GM21786 (cell line): Measurements from ENCODE around the gene THTPA.
"Not testable (repeated sequence)": the region's sequence is repeated elsewhere in the genome, so short reads cannot be mapped to it uniquely, and the experiment has no call there.

Experiments
- ATAC-seq: cut with Tn5 transposase; IDR thresholded peaks from one replicate; pipeline ENCODE4 v1.9.1; 2021; ENCODE audit not compliant: unreplicated experiment

THTPA gene

DNA sequence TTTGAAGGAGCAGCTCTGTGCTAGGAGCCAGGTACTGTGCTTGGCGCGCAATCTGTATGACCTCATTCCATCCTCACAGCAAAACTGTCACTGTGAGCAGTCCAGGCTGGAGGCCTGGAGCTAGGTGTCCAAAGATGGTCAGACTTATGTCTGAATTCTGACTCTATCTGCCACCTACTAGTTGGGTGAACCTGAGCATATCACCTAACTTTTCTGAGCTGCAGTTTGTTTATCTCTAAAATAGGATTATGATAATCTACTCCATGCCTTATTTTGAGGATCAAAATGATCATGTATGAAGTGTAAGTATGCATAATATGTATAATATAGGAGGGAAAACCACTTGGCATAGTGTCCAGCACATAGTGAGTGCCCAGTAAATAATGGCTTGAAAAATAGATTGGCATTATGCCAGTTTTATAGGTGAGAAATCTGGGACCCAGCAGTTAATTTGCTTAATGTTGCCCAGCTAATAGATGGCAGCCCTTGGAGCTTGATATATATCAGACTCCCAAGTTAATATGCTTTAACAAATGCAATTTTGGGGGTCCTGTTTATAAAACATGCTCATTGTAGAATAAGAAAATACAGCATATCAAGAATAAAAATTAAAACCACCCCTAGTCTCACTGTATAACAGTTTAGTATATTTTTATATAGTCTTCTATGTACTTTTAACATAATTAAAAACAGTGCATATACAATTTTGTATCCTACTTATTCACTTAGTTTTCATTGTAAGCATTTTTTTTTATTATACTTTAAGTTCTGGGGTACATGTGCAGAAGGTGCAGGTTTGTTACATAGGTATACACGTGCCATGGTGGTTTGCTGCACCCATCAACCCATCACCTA lies 27.1 kb downstream of the THTPA start:
- no peak for ATAC-seq

DNA sequence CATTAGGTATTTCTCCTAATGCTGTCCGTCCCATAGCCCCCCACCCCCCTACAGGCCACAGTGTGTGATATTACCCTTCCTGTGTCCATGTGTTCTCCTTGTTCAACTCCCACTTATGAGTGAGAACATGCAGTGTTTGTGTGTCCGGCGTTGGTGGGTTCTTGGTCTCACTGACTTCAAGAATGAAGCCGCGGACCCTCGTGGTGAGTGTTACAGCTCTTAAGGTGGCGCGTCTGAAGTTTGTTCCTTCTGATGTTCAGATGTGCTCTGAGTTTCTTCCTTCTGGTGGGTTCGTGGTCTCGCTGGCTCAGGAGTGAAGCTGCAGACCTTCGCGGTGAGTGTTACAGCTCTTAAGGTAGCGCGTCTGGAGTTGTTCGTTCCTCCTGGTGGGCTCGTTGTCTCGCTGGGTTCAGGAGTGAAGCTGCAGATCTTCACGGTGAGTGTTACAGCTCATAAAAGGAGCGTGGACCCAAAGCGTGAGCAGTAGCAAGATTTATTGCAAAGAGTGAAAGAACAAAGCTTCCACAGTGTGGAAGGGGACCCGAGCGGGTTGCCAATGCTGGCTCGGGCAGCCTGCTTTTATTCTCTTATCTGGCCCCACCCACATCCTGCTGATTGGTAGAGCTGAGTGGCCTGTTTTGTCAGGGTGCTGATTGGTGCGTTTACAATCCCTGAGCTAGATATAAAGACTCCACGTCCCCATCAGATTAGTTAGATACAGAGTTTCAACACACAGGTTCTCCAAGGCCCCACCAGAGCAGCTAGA lies 27.9 kb downstream of the THTPA start:
- not testable (repeated sequence) for ATAC-seq

DNA sequence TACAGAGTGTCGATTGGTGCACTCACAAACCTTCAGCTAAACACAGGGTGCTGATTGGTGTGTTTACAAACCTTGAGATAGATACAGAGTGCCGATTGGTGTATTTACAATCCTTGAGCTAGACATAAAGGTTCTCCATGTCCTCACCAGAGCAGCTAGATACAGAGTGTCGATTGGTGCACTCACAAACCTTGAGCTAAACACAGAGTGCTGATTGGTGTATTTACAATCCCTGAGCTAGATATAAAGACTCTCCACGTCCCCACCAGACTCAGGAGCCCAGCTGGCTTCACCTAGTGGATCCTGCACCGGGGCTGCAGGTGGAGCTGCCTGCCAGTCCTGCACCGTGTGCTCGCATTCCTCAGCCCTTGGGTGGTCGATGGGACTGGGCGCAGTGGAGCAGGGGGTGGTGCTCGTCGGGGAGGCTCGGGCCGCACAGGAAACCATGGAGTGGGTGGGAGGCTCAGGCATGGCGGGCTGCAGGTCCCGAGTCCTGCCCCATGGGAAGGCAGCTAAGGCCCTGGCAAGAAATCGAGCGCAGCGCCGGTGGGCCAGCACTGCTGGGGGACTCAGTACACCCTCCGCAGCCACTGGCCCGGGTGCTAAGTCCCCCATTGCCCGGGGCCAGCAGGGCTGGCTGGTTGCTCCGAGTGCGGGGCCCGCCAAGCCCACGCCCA lies 28.6 kb downstream of the THTPA start:
- not testable (repeated sequence) for ATAC-seq

DNA sequence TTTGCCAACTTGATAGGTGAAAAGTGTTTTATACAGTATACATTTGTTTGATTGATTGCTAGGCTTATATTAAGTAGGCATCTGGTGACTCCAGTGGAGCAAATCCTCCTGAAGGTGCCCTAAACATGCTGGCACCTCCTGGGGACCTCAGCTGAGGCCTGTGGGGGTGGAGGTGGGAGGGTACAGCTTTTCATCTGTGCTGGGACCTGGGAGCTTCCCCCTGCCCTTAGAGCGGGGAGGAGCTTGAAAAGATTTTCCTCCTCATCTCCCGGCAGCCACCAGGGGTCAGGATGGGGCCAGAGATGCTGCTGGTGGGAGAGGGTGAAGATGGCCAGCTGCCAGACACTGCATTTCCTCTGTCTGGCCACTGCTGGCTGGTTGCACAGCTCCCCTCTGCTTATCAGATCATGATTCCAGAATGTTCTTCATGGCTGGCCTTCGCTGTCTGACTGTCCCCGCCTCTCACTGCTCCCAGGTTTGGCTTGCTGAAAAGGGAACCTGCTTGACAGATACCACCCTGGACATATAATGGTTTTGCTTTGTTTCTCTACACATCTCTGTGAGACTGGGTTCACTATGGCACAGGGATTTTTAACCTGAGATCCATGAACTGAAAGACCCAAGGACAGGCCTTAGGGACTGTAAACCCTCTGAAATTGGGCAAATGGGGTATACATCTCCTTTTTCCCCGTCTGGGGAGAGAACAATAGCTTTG lies 33.0 kb downstream of the THTPA start:
- ATAC-seq: peak; percentile 99

DNA sequence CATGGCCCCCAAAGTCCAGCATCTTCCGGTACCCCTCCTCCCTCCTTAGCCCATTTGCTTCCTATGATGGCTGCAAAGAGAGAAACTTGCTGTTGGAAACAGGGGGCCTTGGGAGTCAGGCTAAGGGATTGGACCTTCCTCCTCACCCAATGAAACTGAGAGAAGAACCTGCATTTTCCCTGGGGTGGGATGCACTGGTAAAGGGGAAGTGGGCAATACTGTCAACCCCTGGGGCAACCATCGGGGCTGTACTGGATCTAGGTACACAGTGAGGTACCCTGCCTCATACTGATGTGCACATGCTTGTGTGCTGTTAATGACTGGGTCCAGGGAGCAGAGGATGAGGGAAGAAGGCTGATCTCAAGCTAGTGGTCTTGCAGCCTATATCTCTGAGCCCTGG lies 33.5 kb downstream of the THTPA start:
- ATAC-seq: no peak

DNA sequence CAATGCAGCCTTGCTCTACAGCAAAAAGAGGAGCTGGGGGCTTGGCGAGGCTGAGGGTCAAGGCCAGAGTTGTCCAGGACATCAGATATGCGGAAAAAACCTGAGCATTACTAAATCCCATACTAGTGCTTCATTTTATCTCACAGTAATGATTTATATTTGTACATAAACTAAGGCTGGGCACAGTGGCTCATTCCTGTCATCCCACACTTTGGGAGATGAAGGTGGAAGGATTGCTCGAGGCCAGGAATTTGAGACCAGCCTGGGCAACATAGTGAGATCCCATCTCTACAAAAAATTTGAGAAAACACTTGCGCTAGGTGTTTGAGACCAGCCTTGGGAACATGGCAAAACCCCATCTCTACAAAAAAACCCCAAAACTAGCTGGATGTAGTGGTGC lies 34.1 kb downstream of the THTPA start:
- ATAC-seq: no peak

DNA sequence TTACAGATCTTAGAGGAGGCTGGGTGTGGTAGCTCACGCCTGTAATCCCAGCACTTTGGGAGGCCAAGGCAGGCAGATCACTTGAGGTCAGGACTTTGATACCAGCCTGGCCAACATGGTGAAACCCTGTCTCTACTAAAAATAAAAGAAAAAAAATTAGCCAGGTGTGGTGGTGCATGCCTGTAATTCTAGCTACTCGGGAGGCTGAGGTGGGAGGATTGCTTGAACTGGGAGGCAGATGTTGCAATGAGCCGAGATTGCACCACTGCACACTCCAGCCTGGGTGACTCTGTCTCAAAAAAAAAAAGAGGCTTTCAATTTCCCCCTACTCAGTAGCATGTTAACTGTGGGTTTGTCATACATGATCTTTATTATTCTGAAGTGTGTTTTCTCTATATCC lies 38.1 kb downstream of the THTPA start:
- ATAC-seq: not testable (repeated sequence)

DNA sequence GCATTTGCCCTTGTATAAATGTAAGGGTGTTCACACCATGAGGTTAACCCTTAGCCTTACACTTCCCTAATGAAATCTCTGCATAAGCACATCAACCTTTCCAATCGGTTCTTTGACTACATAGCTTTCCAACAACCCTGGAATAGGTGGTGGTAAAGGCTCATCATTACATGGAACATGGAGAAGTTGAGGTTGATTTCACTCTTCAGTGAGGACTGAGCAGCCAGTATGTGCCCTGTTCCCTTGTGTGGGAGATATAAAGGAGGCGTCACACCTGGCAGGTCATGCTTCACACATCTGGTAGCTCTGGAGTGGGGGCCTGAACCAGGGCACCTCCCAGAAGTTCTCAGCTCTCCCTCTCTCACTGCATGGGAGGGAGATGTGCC lies 44.2 kb downstream of the THTPA start:
- no peak for ATAC-seq

DNA sequence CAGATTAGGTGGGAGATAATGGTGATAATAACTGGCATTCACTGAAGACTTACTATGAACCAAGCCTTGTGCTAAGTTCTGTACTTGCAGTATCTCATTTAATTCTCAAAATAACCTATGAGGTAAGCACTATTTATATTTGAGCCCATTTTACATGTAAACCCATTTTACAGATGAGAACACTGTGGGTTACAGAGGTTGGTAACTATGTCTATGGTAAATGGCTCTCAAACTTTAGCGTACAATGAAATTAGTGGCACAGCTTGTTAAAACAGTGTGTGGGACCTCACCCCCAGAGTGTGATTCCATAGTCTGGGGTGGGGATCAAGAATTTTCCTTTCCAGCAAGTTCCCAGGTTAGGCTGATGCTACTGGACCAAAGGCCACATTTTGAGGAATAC lies 44.7 kb downstream of the THTPA start:
- no peak for ATAC-seq

DNA sequence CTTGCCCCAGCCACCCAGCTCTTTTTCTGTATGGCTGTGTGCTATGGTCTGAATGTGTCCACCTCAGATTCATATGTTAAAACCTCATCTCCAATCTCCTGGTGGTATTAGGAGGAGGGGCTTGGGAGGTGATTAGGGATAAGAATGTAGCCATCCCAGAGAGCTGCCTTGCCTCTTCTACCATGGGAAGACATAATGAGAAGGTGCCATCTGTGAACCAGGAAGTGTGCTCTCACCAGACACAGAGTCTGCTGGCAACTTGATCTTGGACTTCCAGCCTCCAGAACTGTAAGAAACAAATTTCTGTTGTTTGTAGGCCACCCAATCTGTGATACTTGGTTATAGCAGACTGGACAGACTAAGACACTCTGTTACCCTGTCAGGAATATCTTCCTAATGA lies 45.4 kb downstream of the THTPA start:
- no peak for ATAC-seq

DNA sequence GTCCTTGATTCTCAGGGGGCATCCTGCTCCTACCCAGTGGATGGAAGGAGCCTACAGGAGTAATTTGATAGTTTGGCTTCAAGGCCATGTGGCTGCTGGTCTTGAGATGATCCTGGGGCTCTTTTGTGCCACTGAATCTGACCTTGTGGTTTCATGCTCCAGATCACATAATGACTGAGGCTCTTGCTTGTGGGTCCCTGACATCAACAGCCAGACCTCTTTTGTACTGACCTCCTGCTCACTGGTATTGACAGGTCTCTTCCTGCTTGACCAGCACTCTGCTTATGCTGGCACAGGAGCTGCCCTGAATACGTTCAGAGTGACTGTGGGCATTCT lies 45.7 kb downstream of the THTPA start:
- ATAC-seq: no peak

DNA sequence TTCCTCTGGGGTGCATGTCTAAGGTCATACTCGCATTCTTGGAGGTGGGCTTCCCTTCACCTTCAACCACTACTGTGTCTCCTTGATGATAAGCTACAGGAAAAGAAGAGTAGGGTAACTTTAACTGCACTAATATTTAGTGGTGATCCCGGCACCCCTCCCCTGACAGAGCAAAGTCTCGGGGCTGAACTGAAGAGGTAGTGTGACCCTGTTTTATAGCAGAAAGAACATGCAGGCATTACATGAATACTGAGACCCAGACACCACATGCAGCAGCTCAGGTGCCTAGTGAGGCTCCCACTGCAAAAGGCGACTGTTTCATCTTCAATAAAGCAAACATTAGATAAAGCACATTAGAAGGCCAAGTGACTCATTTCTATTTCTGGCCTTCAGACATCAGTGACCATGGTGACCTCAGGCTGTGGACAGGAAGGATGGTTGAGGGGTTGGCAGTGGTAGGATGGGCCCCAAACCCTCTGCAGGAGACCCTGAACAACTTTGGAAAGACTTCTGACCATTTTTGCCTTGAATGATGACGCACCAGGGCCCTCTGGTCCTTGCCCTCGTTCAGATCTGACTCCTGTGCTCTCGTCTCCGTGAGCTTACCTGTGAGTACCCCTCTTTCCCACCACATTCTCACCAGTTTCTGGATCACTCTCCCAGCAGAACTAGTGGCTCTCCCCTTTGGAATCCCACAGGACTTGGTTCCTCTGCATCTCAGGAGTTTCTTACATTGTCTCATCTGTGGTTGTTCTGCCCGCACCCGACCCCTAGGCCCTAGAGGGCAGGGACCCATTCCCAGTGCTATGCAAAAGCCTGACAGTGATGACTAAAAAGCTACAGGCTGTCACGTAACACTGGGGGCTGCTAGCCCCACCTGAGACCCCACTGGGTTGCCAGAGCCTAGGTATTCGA lies 46.4 kb downstream of the THTPA start:
- ATAC-seq: no peak

DNA sequence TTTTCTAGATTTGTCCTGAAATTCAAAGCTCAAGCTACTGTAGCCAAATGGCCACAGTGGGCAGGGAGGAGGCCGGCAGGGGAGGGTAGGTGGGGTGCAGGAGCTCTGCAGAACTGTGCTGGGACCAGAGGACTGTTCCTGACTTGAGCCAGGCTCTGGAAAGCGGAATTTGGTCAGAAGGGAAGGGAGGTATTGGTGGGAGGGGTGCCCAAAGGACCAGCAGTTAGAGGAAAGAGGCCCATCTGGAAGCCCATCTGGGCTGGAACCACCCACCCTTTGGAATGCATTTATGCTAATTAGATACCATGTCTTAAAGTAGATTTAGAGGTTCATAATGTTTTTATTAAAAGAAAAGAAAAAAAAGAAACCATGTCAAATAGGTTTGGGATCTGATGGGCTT lies 47.0 kb downstream of the THTPA start:
- ATAC-seq: no peak

DNA sequence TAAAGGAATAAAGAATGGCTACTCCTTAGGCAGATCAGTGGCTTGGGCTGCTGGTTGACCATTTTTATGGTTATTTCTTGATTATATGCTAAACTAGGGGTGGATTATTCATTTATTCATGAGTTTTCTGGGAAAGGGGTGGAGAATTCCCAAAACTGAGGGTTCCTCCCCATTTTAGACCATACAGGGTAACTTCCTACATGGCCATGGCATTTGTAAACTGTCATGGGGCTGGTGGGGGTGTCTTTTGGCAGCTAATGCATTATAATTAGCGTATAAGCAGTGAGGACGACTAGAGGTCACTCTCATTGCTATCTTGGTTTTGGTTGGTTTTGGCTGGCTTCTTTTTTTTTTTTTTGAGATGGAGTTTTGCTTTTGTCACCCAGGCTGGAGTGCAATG lies 48.1 kb downstream of the THTPA start:
- ATAC-seq: no peak

DNA sequence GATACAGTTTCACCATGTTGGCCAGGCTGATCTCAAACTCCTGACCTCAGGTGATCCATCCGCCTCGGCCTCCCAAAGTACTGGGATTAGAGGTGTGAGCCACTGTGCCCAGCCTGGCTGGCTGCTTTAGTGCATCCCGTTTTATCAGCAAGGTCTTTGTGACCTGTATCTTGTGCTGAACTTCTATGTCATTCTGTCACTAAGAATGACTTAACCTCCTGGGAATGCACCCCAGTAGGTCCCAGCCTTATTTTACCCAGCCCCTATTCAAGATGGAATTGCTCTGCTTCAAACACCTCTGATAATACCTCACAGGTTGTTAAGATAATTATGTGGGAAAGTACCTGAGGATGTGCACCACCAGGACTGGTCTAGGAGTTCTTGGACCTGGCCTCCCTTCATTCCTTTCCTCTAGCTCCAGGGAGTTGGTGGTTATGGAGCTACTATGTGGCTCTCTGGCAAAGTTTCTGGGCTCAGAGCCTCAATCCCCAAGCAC lies 48.7 kb downstream of the THTPA start:
- no peak for ATAC-seq

DNA sequence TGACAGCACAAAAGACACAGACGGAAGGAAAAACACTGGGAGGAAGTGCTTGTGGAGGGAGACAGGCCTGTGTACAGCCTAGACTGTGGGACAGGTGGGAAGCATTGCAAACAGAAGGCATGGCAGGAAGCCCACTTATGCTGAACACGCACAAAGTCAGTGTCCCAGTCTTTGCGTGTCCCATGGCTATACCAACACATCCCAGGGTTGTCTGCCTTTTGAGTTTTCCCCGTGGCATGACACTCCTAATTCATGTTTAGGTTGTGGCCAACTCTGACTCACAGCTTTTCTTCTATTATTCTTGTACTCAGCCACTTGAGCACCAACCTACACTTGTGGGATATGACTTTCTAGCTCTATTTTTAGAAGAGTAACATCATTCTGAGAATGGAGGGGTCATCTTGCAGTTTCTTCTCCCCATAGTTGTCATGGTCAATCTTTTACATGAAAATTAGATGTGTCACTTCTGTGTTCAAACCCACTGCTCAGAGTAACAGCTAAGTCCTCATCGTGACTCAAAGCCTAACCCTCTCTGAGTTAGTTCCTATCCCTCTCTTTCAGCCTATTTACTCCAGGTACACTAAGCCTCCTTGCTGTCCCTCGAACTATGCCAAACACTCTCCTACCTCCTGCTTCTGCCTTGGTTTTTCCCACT lies 50.0 kb downstream of the THTPA start:
- peak; percentile 83 for ATAC-seq

DNA sequence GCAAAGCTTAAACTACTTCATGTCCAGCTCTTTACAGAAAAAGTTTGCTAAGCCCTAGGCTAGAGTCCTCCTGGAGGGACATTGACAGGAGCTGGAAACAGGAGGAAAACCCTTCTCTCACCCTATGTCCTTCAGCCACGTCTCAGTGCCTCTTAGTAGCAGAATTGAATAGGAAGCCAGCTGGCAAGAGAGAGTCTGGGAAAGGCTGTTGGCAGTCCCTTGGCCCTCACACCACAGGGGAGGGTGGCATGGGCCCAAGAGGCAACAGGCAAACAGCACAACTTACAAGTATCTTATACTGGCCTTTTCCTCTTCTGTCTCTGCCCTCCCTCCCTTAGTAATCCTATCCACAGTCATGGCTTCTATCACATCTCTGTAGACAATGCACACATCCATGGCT lies 52.4 kb downstream of the THTPA start:
- ATAC-seq: no peak

DNA sequence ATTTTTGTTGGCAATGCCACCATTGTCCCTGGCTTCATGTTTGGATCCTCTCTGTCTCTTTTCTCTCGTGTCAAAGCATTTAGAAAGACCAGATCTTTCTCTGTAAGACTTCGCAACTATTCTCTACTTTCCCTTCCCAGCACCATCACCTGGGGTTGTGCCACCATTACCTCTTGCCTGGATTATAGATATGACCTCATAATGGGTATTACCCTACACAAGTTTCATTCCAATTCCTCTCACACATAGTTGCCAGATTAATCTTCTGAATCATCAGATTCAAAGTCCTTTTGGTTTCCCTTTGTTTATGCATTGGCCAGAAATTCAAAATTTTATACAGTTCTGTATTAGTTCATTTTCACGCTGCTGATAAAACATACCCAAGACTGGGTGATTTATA lies 52.9 kb downstream of the THTPA start:
- ATAC-seq: no peak

DNA sequence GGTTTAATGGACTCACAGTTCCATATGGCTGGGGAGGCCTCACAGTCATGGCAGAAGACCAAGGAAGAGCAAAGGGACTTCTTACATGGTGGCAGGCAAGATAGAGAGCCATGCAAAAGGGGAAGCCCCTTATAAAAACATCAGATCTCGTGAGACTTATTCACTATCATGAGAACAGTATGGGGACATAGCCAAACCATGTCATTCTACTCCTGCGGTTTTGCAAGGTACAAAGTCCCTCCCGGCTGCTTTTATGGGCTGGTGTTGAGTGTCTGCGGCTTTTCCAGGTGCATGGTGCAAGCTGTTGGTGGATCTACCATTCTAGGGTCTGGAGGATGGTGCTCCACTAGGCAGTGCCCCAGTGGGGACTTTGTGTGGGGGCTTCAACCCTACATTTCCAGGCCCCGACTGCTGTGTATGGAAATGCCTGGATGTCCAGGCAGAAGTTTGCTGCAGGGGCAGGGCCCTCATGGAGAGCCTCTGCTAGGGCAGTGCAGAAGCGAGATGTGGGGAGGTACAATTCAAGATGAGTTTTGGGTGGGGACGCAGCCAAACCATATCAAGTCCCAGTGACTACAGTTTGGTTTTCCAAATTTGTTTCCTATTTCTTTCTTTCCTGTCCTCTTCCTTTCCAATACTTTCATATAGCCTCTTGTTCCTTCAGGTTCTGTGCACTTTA lies 53.5 kb downstream of the THTPA start:
- ATAC-seq: not testable (repeated sequence)
